CD4-positive, alpha-beta T cell treated with Interleukin-17A for 4 hours (primary cell): ENCODE data around the gene ANO6.

Experiments
- DNase-seq: peaks from one replicate; pipeline ENCODE4 v3.0.0-alpha.2; 2020; ENCODE audit warnings: mixed read lengths

Gene ANO6

DNA sequence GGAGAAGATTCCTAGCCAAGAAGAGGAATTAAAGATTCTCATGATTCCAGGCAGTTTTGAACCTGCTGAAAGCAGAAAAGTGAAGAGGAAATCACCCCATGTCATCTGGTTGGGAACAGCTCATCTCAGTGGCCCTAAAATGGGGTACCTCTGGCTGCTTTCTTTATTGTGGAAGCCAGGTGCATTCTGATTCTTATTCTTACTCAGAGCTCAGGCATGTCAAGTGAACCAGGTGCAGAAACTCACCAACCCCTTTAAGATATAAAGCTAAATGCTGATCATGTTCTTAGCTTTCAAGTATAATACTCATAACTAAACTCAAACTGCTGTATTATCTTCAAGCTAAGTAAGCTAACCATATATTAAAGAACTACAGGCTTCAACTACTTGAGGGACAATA is 259.7 kb downstream of the ANO6 start:
- DNase-seq = no peak

DNA sequence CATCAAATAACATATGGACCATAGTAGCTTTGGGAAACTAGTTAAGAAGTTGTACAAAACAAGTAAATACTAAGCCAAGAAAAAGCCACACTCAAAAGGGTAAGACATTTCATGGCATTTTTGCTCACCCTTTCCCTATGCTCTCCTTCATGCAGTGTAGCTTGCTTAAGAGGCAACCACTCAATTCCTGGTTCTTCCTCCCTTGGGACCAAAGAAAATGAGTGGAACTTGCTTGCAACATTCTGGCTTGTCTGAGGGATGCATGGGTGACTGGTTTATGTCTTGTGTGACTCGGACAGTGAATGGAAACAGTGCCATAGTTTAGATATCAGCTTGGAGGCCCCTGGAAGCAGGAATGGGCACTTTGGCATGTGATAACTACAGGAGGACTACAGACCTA is 261.6 kb downstream of the ANO6 start:
- DNase-seq = no peak

DNA sequence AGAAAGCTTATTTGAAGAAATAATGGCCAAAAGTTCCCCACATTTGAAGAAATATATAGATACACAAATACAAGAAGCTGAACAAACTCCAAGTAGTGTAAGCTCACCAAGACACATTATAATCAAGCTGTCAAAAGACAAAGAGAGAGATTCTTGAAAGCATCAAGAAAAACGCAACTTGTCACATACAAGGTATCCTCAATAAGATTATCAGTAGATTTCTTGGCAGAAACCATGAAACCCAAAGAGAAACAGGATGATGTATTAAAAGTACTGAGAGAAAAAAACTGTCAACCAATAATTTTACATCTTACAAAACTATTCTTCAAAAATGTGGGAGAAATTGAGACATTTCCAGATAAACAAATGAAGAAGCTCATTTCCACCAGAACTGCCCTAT is 263.0 kb downstream of the ANO6 start:
- no peak for DNase-seq

DNA sequence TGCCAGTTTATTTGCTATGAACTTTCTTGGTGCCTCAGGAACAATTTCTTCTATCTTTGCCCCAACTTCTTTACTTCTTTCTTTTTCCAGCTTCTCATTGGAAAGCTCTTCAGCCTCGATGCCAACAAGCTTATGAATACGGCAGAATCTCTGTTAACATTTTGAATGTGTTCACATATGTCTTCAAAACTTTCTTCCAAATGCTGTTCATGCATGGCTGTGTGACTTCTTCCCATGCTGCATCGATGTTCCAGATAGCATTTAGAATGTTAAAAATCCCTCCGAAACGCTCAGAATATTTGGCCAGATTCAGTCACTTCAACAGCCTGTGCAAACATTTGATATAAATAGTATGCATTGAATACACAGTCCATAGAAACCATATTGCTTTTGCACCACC is 265.9 kb downstream of the ANO6 start:
- DNase-seq = no peak

DNA sequence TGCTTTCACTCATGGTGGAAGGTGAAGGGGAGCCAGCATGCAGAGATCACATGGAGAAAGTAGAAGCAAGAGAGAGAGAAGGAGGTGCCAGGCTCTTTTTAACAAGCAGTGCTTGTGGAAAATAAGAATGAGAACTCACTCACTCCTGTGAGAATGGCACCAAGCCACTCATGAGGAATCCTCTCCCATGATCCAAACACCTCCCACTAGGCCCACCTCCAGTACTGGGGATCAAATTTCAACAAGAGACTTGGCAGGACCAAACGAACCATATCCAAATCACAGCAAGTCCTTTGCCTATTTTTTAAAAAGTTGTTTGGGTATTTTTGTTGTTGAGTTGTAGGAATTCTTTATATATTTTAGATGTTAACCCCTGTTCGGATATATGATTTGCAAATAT is 267.7 kb downstream of the ANO6 start:
- no peak for DNase-seq
